ENCODE results near the gene DNHD1. TPM values are rescaled to one million over a fixed set of nuclear protein-coding genes. Genes with fewer than 3 reads are reported as not detected.
A peak's percentile ranks its signal among the peaks of the same experiment; 100 is the strongest.

Gene DNHD1
- total and polyA plus RNA-seq, 2 experiments from 2014 or later = 3.6 to 9.6 TPM

- no peak for TF ChIP-seq ETS1 (IDR thresholded peaks at IDR 0.05)
- no peak for TF ChIP-seq JUNB (IDR thresholded peaks at IDR 0.05; ENCODE audit: unreplicated experiment)
- TF ChIP-seq REST (IDR thresholded peaks at IDR 0.05; ENCODE audit: unreplicated experiment) = no peak
- TF ChIP-seq NANOG (IDR thresholded peaks at IDR 0.05; ENCODE audit: borderline replicate concordance) = no peak
Observed at GRCh38 chr11:6608011-6608410, 110.9 kb downstream of the DNHD1 start (continued).

GRCh38 chr11:6608726-6609501, 111.8 kb downstream of the DNHD1 start:
- peaks cover 16% of the 10 kb centered on the region for H3F3A ChIP-seq (replicated peaks; ENCODE audit: low read depth)
- H3K36me3 Mint-ChIP-seq (ENCODE audit: low read depth) = peaks cover 51% of the 10 kb centered on the region
- H3K4me3 Mint-ChIP-seq = no peak overlapping the region
- peaks cover 35% of the 10 kb centered on the region for H3K4me1 ChIP-seq (ENCODE audit: insufficient read depth)
- H2AFZ ChIP-seq = no peak overlapping the region
- no peaks in the 10 kb centered on the region for H3K9me2 ChIP-seq (ENCODE audit: insufficient read depth)
- peaks cover 15% of the 10 kb centered on the region for H3K27me3 Mint-ChIP-seq (ENCODE audit: insufficient read depth, low read depth, poor library complexity)
- no peak overlapping the region for H3K27ac Mint-ChIP-seq
- H3K36me3 ChIP-seq (ENCODE audit: insufficient read depth) = peaks cover 35% of the 10 kb centered on the region
- H3K4me1 Mint-ChIP-seq = peaks cover 22% of the 10 kb centered on the region
- peaks cover 48% of the 10 kb centered on the region for H3K79me2 ChIP-seq (replicated peaks; ENCODE audit: insufficient read depth)
- DNase-seq (ENCODE audit: low spot score) (no peak), ATAC-seq (no peak)
- no peak overlapping the region for H3K4me2 ChIP-seq
- H3K9me3 Mint-ChIP-seq = no peaks in the 10 kb centered on the region
- H4K20me1 ChIP-seq (replicated peaks; ENCODE audit: insufficient read depth) = no peaks in the 10 kb centered on the region; the same call in 1 of the 2 replicates
- H3K27ac ChIP-seq (ENCODE audit: low read depth) = peak overlapping the region; percentile 59; the same call in 1 of the 2 replicates
- H3K4me3 ChIP-seq = no peak overlapping the region
- no peaks in the 10 kb centered on the region for H3K27me3 ChIP-seq (ENCODE audit: insufficient read depth)
- TF ChIP-seq CTCF (conservative IDR thresholded peaks at IDR 0.05; ENCODE audit: low read depth in 2 of 2) (no peak), ZNF331 (CRISPR knock-in tag; IDR thresholded peaks at IDR 0.05; ENCODE audit: low read depth) (no peak), ZNF462 (CRISPR knock-in tag; IDR thresholded peaks at IDR 0.05) (no peak), ETS1 (IDR thresholded peaks at IDR 0.05) (no peak), CREB1 (CRISPR knock-in tag; IDR thresholded peaks at IDR 0.05; ENCODE audit: low read depth) (no peak), EZH2phosphoT487 (IDR thresholded peaks at IDR 0.05; ENCODE audit: unreplicated experiment) (no peak), ZNF114 (CRISPR knock-in tag; IDR thresholded peaks at IDR 0.05) (no peak)
